Left renal cortex interstitium (tissue), 4 donors: Measurements from ENCODE around the gene ABL1. TPM values are rescaled to one million over a fixed set of nuclear protein-coding genes. Genes with fewer than 3 reads are reported as not detected.
A peak's percentile ranks its signal among the peaks of the same experiment; 100 is the strongest.
"Not testable (repeated sequence)": the region's sequence is repeated elsewhere in the genome, so short reads cannot be mapped to it uniquely, and the experiment has no call there.

Experiments used
- DNase-seq, 4 donors: peaks; one replicate each; pipeline ENCODE4 v3.0.0-alpha.2; 2013; ENCODE audit warnings: low read depth in 4 of 4, low spot score in 2 of 4, missing footprints in 1 of 4
- polyA plus RNA-seq, 4 donors: library from polyadenylated mRNA; unstranded; fragments of 120-200 nt; gene quantifications; one replicate each; pipeline ENCODE4 v1.2.1, GENCODE V29; 2013; ENCODE audit not compliant: insufficient read length in 4 of 4

Gene ABL1
- polyA plus RNA-seq, 4 donors: 71.1 to 89.4 (median 82.5) TPM

DNA sequence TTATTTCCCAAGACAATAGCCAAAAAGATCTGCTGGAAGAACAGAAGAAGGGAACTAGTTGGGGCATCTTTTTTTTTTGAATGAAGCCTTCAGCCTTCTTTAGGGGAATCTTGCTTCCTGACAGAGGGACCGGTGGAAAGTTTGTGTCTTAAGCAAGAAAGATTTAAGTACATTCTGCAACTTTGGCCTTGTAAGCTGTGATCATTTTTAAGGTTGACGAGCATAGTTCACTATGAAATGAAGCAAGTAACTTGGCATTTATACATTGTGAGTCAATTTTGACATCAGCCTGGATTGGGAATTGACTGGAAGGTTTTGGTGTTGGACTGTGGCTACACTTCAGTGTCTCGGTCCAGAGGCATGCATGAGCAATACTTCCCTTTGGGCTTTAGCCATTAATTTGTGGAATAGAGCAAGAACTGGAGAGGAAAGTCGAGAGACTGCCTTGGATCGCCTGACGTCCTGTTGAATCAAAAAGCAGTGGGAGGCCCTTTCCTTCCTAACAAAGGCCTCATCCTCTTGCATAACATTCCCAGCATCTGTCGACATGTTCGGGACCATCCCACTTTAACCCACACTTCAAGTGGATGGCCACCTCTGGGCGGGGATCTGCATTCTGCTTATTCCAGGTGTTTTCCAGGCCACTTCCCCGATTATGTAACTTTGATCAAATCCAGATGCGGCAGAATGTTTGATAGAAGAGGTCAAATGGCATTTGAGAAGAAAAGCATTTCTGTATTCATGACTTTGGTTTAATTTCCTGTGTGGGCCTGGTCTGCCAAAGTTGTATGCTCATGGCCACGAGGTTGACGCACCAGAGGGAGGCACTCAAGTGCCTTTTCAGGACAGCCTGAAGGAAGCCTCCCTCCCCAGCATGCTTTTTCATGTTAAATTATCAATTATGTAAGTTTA is 12.5 kb downstream of the ABL1 start:
- no peak for DNase-seq

DNA sequence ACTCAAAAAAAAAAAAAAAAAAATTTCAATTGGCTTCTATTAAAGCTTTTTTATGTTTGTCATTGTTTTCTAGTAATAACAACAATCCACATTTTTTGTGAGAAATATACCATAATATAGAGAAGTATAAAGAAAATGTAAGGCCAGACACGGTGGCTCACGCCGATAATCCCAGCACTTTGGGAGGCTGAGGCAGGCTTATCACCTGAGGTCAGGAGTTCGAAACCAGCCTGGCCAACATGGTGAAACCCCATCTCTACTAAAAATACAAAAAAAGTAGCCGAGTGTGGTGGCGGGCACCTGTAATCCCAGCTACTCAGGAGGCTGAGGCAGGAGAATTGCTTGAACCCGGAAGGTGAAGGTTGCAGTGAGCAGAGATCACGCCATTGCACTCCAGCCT is 13.5 kb downstream of the ABL1 start:
- DNase-seq: not testable (repeated sequence)

DNA sequence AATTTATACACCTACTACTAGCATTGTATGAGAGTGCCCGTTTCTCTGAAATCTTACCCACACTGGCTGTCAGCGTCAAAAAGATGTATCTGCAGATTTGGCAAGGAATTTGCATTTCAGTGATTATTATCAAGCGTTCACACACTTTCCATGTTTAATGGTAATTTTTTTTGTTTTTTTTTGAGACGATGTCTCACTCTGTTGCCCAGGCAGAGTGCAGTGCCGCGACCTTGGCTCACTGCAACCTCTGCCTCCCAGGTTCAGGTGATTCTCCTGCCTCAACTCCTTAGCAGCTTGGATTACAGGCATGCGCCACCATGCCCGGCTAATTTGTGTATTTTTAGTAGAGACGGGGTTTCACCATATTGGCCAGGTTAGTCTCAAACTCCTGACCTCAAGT is 14.3 kb downstream of the ABL1 start:
- no peak for DNase-seq

DNA sequence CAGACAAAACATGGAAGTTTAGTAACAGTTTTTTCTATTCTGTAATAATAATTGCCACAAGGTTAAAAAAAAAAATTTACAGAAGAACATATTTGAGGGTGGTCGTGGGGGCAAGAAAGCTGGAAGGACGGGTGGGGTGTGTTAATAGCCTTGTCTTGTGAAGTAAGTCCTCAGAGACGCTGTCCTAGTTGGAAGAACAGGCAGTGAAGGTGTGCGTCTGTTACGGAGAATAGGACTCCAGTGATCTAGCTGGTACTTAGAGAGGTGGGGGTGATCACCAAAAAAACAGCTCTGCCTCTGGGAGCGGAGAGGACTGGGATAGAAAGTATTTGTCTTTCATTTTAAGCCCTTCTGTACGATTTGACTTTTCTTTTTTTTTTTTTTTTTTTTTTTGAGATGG is 17.7 kb downstream of the ABL1 start:
- DNase-seq: no peak

DNA sequence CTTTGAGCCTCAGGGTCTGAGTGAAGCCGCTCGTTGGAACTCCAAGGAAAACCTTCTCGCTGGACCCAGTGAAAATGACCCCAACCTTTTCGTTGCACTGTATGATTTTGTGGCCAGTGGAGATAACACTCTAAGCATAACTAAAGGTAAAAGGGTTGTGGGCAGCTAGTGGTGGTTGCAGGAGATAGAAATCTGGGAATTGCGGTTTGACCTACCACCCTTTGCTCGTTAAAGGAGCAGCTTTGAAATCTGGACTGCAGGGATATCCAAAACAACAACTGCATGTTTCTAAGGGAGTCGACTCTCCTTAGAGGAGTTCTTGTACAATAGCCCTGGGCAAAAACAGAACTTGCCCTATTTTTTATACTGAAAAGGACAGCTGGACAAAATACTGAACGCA is 19.0 kb downstream of the ABL1 start:
- DNase-seq: no peak

DNA sequence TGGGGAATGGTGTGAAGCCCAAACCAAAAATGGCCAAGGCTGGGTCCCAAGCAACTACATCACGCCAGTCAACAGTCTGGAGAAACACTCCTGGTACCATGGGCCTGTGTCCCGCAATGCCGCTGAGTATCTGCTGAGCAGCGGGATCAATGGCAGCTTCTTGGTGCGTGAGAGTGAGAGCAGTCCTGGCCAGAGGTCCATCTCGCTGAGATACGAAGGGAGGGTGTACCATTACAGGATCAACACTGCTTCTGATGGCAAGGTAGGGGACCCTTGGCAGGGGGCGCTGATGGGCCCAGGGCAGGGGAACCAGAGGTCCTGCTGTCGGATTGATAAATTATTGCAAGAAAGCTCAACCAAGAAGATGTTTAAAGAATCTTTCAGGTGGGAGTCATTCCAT is 19.8 kb downstream of the ABL1 start:
- DNase-seq: no peak

DNA sequence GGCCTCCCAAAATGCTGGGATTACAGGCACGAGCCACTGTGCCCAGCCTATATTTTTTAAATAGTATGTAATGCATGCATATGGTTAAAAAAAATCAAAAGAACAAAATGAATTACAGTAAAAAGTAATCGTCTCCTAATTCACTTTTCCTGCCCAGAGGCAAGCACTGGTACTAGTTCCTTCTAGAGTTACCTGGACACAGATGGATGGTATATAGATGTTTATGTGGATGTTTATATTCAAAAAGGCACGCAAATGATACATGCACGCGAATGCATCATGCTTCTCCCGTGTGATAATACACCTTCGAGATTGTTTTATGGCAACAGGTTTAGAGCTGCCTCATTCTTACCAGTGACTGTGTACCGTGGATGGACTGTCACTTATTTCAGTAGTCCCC is 21.4 kb downstream of the ABL1 start:
- DNase-seq: no peak

DNA sequence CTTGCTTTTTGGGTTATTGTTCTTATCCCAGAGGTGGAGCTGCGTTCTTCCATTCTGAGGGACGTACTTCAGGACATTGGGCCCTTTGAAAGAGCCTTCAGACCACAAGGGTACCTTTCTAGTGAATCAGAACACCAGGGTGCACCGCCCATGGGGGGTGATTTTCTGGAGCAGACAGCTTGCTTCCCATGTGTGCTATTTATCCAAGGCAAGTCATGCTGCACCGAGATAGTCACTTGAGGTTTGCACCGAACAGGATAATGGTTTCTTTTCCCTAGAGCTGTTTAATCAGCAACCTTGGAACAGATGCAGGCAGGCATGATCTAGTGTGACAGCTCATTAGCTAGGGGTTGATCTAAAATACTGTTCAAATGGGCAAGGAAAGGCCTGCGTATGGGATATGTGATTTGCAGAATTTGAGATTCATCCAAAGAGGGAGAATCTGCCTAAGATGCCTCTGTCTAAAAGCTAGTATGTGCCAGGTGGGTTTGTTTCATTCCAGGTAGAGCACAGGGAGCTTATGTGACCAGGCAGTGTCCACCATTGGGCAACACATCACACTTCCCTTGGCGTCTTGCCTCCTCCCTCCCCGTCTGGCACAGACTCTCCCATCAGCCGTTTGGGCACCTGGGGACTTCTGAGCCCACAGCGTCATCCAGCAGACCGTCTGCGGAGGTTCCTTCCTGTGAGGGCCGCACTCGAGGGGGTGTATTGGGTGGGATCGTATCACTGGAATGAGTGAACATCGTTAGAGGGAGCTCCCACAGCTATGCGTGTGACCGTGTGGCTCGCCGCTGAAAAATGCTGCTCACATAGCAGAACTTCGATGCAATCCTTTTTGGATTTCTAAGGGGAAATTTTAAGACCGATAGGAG is 23.0 kb downstream of the ABL1 start:
- DNase-seq: no peak

DNA sequence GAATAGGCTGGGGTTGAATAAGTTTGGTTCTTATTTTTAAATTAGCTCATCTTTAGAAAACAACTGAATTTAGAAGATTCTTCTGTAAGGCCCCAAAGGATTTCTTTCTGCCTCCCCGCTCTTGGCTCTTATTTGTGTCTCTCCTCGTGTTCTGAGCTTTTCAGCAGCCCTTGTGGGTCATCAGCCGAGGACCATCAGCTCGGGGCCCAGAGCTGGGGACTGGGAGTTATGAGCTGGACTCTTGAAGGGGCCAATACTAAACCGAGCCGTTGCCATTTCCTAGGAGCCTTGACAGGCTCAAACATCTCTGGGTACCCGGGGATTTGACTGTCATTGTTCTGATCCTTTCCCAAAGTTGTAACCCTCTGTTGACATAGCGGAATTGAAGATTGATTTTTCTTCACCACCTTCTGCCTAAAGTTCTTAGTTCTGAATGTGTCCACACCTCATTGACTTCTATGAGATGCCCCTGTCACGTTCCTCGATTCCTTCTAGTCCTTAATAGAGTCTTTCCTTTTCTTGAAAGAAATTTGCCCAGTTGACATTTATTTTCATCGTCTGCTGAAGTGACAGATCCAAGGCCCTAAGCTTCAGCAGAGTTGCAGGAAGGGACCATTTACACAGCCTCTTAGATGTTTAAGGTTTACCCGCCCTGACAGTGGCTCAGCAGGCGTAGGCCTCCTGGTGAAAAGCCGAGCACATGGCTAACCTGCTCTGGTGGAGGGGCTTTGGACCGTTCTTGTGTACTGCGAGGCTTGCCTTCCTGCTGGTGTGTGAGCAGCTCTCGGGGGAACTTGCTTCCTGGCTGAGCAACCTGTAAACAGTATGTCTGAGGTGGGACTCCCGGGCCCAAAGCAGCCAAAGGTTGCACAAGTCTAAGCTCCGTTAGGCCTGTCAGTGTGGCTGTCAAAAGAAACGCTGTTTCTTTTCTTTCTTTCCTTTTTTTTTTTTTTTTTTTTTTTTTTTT is 24.0 kb downstream of the ABL1 start:
- DNase-seq: no peak

DNA sequence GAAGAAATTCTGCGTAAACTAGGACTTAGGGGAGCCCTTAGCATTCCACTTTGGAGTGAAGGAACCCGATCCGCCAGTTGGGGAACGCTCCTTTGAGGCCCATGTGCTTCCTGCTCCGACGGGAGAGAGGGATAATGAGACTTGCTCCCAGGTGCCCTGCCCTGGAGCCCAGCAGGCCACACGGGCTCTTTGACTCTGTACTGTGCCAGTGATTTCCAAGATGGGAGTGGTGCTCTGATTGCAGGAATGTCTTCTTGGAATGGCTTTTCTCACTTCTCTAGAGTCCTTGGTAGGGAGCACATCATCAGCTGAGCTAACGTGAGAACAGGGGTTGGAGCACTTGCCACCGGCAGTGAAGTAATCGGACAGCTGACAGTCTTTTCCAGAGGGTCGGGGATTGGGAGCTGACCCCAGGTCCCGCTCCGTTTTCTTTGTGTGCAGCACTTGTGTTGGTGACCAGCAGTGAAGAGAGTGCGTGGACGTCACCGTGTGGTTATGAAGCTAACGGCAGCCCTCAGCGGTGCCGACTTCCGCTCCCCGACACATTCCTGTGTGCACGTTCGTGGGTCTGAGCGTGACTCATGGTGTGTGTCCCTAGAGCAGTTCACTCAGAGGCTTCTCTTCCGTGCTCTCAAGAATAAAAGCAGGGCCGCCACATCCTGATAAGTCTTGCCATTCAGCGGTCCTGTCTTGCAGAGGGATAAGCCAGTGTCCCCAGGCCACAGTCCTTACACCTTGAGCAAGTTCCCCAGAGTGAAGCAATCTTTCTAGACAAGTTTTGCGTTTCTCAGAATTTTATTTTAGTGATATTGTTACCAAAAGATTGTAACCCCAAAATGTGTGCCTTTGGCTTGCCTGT is 25.6 kb downstream of the ABL1 start:
- no peak for DNase-seq

DNA sequence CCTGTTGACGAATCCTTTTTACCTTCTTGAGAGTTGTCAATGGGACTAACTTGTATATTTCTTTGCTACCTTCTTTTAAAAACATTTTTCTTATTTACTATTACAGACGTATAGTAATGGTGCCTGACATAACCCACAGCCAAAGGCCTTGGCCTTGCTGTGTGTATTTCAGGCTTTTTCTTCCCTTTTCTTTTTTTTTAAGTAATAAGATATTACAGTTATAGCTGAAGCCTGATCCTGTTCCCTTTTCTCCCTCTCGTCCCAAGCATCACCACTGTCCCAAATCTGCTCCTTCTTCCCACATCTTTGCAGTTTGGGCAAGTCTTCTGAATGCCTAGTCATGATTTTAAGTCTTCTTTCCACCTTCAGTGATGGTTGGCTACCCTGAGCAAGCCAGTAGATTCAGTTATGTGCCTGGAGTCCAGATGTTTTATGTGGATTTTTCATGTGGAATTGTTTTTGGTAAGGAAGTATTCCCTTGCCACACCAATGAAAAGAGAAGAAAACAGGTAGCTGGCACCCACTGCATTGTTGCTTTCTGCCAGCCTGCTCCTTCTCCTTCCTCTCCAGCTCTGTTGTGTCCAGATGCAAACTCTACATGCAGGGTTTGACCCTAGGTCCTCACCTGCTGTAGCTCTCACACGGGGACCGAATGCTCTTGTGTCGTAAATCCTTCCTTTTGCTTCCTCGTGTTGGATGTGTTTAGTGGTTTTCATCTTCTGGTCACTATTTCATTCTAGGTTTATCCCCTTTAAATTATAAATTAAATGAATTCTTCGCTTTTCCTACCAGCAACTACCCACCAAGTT is 26.5 kb downstream of the ABL1 start:
- DNase-seq: no peak

DNA sequence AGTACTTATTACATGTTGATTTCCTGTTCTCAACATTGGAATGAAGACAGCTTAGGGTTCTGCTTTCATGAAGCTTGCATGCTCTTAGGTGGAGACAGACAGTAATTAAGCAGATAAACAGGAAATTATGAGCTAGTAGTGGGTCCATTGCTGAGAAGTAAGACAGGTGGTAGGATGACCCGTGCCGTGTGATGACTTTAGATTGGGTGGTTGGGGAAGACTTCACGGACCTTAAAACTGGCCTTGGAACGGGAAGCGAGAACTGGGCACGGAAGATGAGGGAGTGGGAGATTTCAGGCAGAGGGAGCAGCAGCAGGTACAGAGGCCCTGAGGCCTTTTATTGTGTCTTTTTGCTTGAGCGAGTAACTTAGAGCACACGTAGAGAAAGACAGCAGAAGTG is 27.2 kb downstream of the ABL1 start:
- no peak for DNase-seq

DNA sequence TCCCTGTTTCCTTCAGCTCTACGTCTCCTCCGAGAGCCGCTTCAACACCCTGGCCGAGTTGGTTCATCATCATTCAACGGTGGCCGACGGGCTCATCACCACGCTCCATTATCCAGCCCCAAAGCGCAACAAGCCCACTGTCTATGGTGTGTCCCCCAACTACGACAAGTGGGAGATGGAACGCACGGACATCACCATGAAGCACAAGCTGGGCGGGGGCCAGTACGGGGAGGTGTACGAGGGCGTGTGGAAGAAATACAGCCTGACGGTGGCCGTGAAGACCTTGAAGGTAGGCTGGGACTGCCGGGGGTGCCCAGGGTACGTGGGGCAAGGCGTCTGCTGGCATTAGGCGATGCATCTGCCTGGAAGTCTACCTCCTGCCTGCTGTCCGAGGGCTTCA is 27.7 kb downstream of the ABL1 start:
- DNase-seq: no peak

DNA sequence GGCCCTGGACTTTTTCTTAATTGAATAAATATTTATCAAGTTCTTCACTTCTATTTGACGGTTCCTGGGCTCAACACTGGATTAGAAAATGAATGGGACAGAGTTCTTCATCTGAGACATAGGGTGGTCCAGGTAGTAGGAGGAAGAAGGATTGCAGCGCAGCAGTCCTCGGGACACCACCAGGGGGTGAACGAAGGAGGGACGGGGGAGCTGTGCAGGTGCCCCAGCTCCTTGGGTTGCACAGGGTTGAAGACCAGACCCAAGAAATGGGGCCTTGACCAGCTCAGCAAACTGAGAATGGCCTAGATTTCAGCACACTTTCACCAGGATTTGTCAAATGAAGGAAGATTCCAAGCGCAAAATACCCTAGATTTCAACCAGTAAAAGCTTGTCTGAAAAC is 29.5 kb downstream of the ABL1 start:
- no peak for DNase-seq

DNA sequence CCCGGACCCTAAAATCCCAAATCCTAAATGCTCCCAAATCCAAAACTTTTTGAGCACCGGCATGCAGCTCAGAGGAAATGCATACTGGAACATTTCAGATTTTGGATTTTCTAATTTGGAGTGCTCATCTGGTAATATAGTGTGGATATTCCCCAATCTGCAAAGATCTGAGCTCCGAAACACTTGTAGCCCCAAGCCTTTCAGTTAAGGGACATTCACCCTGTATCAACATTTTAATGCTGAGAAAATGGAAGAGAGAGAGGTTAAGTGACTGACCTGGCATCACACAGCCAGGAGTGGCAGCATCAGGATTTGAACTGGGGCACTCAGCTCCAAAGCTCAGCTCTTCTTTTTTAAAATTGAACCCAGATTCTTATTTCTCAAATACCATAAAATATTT is 30.9 kb downstream of the ABL1 start:
- DNase-seq: no peak

DNA sequence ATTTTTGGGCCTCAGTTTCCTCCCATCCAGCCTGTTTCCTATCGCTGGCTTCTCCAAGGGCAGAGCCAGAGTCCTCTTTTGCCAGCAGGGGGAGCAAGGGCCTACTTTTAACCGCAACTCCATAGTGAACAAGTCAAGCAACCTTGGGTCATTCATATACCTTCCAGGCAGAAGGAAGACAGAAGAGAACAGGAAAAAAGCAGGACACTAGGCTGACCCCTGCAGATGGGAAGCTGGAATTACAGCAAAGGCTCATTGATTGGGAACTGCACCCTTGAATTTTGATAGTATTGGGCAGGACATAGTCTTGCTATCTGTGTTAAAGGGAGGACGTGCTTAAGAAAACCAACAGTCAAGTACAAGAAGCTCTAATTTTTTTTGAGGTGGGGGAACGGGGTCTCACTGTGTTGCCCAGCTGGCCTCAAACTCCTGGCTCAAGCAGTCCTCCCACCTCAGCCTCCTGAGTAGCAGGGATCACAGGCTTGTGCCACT is 31.5 kb downstream of the ABL1 start:
- peak in 2 of 4 donors; percentile 52 to 81 for DNase-seq

DNA sequence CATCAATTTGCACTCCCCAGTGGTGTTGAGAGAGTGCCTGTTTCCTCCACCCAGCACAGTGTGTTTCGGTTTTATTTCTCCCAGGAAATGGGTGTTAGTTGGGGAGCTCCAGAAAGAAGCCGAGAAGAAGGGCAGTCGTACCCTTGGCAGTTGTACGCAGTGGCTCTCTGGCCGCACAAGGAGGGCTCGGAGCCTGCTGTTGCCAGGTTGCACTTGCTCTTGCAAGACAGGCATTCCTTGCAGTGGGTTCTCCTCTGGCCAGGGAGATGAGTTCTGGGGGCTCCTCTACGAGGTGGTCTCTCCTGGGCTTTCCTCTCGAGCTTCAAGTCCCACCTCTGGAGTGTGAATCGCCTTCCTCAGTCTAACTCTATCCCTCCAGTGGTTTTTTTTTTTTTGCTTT is 32.5 kb downstream of the ABL1 start:
- DNase-seq: no peak

DNA sequence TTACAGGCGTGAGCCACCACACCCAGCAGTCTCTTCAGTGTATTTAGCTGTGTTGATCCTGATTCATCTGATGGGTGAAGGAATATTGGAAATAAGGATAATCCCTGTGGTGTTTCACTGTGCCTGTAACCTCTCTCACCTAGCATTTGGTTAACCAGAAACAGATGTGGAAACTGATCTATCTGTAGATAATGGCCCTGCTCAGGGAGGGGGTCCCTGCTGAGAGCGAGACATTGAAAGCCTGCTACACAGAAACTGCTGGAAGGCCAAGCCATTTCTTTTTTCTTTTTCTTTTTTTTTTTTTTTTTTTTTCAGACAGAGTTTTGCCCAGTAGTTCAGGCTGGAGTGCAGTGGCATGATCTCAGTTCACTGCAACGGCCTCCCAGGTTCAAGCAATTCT is 33.2 kb downstream of the ABL1 start:
- no peak for DNase-seq

DNA sequence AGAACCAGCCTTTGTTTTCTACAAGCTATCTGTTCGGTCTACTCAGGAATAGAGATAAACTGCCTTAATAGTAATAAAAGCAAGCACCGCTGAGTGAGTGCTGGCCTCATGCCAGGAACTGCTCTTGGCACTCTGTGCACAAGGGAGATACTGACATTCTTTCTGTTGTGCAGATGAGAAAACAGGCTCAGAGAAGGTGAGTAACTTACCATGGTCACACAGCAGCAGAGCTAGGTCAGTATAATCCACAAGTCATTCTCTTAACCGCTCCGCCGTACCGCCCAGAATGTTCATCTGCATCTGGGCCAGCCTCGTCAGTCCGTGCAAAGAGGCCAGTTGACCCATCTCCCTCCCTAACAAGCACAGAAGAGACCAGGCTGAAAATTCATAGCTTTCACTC is 34.2 kb downstream of the ABL1 start:
- no peak for DNase-seq
